Measurements from ENCODE around the gene BANF2.
"Not testable (repeated sequence)": the region's sequence is repeated elsewhere in the genome, so short reads cannot be mapped to it uniquely, and the experiment has no call there.

The BANF2 gene

GRCh38 chr20:17762243-17762872 is 62.6 kb downstream of the BANF2 start:
- no peak for DNase-seq

- DNase-seq: no peak
Observed at GRCh38 chr20:17762873-17763557, 63.2 kb downstream of the BANF2 start.

GRCh38 chr20:17765017-17765416 is 65.3 kb downstream of the BANF2 start:
- DNase-seq: no peak

GRCh38 chr20:17765584-17765983 is 65.8 kb downstream of the BANF2 start:
- no peak for DNase-seq

GRCh38 chr20:17766226-17766625 is 66.5 kb downstream of the BANF2 start:
- no peak for DNase-seq

- no peak for DNase-seq
Observed at GRCh38 chr20:17767624-17768023, 67.9 kb downstream of the BANF2 start.

- DNase-seq: no peak
Observed at GRCh38 chr20:17768271-17768670, 68.5 kb downstream of the BANF2 start.

- not testable (repeated sequence) for DNase-seq
Observed at GRCh38 chr20:17769716-17770115, 70.0 kb downstream of the BANF2 start.

- no peak for DNase-seq
Observed at GRCh38 chr20:17771206-17772004, 71.6 kb downstream of the BANF2 start.

GRCh38 chr20:17772005-17772343 is 72.2 kb downstream of the BANF2 start:
- no peak for DNase-seq

- DNase-seq: no peak
Observed at GRCh38 chr20:17773619-17774018, 73.9 kb downstream of the BANF2 start.

GRCh38 chr20:17775600-17775999 is 75.8 kb downstream of the BANF2 start:
- no peak for DNase-seq

GRCh38 chr20:17776551-17776950 is 76.8 kb downstream of the BANF2 start:
- DNase-seq: no peak

- DNase-seq: not testable (repeated sequence)
Observed at GRCh38 chr20:17779011-17779410, 79.2 kb downstream of the BANF2 start.

GRCh38 chr20:17782768-17783167 is 83.0 kb downstream of the BANF2 start:
- no peak for DNase-seq

- no peak for DNase-seq
Observed at GRCh38 chr20:17783671-17784070, 83.9 kb downstream of the BANF2 start.

GRCh38 chr20:17785007-17785406 is 85.2 kb downstream of the BANF2 start:
- no peak for DNase-seq

All from anterior cingulate cortex (tissue), 58 donors.